ENCODE results near the gene DHRSX. TPM values are rescaled to one million over a fixed set of nuclear protein-coding genes. Genes with fewer than 3 reads are reported as not detected.
"Not testable (repeated sequence)": the region's sequence is repeated elsewhere in the genome, so short reads cannot be mapped to it uniquely, and the experiment has no call there.

DHRSX gene
- total RNA-seq, 8 experiments from 2014 or later: 8.4 to 19.7 (median 13.6) TPM

DNA sequence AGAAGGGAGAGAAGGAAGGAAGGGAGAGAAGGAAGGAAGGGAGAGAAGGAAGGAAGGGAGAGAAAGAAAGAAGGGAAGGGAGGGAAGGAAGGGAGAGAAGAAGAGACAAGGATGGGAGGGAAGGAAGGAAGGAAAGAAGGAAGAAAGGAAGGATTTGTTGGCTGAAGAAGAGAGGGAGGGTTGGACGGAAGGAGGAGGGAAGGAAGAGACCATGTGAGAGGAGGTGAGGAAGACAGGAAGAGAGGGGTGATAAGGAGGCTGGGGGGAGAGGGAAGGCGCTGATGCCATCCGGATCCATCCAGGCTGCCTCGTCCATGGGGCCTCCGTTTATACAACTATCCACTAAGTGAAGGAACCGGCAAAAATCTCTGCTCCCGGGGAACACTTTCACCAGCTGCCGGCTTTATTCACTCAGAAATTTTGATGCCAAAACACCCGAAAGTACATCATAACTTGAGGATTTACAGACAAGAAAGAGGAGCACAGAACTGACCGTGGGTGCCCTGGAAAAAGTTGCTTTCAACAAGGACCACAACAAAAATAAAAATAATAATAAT, 14.9 kb downstream of the DHRSX start:
- in situ Hi-C loops (cut with MboI; ENCODE audit: low pct_unique_long_range_greater_than_20kb in 2 of 9, low sequenced_read_pairs in 9 of 9, unreplicated experiment in 9 of 9): no loop called here
- no peak overlapping the region for H3K27ac ChIP-seq
- 49 to 80% (median 73%) methylated on average over 3 to 7 of the region's 10 CpGs; no CpG with 5 or more reads in 4 of the 10 experiments for WGBS, 10 experiments
- no peak overlapping the region for H3K4me3 ChIP-seq
- peaks cover 12 to 16% of the 10 kb centered on the region in 2 donors for H3K4me1 ChIP-seq (replicated peaks in 1 of 2)
- ATAC-seq (replicated peaks in 6 of 8): no peak

DNA sequence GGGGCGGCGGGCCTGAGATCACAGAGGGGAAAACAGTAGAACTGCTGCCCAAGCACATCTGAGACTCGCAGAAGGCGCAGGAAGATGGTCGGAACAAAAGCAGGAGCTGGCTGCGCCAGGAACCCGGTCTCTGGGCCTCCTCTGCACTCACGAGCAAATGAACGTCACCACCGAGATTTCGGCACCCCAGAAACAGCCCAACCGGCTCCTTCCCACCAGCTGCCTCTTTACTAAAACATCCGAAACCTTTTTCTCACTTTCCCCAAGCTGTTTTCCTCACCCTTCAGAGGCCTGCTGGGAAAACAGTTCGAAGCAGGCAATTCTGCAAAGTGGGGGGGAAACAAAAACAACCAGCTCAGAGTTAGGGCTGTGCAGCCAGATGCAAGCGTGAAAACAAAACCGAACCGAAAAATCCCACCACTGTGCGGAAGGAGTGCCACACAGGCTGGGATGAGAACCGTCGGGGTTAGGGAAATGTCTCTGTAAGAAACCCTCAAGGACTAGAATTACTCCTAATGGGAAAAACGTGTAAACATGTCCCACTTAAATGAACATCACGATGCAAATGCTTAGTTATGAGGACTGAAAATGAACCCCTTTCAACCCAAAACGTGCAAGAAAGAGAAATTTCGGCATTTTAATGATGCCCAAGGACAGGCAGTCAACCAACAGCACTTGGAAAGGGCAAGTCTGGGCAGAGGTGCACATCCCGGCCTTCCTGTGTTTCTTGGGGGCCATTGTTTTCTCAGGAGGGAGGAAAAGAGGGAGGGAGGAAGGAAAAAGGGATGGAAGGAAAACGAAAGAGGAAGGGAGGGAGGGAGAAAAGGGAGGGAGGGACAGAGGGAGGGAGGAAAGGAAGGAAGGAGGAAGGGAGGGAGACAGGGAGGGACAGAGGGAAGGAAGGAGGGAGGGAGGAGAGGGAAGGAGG, 15.8 kb downstream of the DHRSX start:
- H3K27ac ChIP-seq: peak overlapping the region in 1 of 2 donors; percentile 71
- in situ Hi-C loops (cut with MboI; ENCODE audit: low pct_unique_long_range_greater_than_20kb in 2 of 9, low sequenced_read_pairs in 9 of 9, unreplicated experiment in 9 of 9): no loop called here
- 0 to 57% (median 35%) methylated on average over 2 to 18 of the region's 26 CpGs; no CpG with 5 or more reads in 2 of the 10 experiments for WGBS, 10 experiments
- peak in 7 of 8 experiments; percentile 37 to 86 (median 62) for ATAC-seq (replicated peaks in 6 of 8)
- no peak overlapping the region for H3K4me3 ChIP-seq
- peaks cover 12 to 16% of the 10 kb centered on the region in 2 donors for H3K4me1 ChIP-seq (replicated peaks in 1 of 2)

DNA sequence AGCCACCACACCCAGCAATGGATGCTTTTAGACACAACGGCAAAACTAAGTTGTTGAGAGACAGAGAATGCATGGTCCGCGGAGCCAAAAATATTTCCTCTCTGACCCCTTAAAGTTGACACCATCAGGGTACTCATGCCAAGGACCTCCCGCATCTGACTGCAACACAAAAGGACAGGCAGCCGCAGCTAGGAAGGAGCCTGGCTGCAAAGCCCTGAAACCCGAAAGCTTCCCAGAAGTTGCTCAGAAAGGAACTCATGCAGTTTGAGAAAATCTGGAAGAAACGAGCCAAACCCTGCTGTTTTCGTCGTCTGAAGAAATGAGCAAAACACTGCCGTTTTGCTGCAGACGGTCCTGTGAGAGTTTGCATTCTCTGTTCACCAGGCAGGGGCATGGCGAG, 16.5 kb downstream of the DHRSX start:
- peak in 2 of 8 experiments; percentile 16 to 33 for ATAC-seq (replicated peaks in 6 of 8)
- Histone ChIP-seq H3K4me1 (replicated peaks in 1 of 2) (peaks cover 12 to 16% of the 10 kb centered on the region in 2 donors), H3K27ac (peak overlapping the region in 1 of 2 donors; percentile 71), H3K4me3 (no peak overlapping the region)
- WGBS, 10 experiments: 18 to 59% (median 50%) methylated on average over 1 to 9 of the region's 12 CpGs; no CpG with 5 or more reads in 3 of the 10 experiments
- in situ Hi-C loops (cut with MboI; ENCODE audit: low pct_unique_long_range_greater_than_20kb in 2 of 9, low sequenced_read_pairs in 9 of 9, unreplicated experiment in 9 of 9): no loop called here

DNA sequence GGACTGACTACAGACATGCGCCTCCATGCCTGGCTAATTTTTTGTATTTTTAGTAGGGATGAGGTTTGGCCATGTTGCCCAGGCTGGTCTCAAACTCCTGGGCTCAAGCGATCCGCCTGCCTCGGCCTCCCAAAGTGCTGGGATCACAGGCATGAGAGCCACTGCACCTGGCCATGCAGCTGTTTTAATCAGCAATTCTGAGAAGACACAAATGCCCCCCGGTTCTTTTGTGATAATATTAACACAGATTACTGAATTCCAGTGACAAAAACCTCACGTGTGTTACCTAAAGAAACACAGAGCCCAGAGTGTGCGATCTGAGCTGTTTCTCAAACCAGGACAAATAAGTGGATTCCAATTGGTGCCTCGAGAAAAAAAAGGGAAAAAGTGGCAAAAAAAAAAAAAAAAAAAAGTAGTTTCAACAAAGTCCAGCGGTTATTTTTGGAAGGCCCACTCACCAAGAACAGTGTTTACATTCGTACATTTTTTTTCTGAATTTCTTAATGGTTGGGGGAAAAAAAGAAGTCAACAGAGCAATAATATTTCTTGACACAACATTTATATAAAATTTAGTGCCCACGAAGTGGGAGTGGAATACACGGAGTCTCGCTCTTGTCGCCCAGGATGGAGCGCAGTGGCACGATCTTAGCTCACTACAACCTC, 17.2 kb downstream of the DHRSX start:
- no peak overlapping the region for H3K4me3 ChIP-seq
- in situ Hi-C loops (cut with MboI; ENCODE audit: low pct_unique_long_range_greater_than_20kb in 2 of 9, low sequenced_read_pairs in 9 of 9, unreplicated experiment in 9 of 9): no loop called here
- 79 to 100% (median 94%) methylated on average over 2 to 11 of the region's 16 CpGs for WGBS, 10 experiments
- no peak overlapping the region for H3K27ac ChIP-seq
- H3K4me1 ChIP-seq (replicated peaks in 1 of 2): peaks cover 12 to 16% of the 10 kb centered on the region in 2 donors
- ATAC-seq (replicated peaks in 6 of 8): no peak

DNA sequence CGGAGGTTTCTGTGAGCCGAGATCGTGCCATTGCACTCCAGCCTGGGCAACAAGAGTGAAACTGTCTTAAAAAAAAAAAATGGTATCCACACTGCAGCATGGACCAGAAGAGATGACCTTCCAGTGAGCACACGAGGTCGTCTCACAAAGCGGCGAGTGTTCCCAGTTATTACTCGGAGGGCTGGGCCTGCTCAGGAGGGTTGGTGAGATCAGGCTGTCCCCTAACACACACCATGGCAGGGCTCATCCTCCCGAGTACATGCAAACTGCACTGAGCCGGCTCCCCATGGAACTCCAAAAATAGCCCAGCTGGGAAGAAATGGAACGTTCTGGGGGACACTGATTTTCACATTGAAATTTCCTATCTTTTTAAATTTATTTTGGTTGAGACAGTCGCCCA, 19.2 kb downstream of the DHRSX start:
- H3K27ac ChIP-seq; ATAC-seq (replicated peaks in 6 of 8); in situ Hi-C loops (cut with MboI; ENCODE audit: low pct_unique_long_range_greater_than_20kb in 2 of 9, low sequenced_read_pairs in 9 of 9, unreplicated experiment in 9 of 9); H3K4me3 ChIP-seq: not testable (repeated sequence)
- peaks cover 12 to 16% of the 10 kb centered on the region in 2 donors for H3K4me1 ChIP-seq (replicated peaks in 1 of 2)
- 93 to 100% (median 98%) methylated on average over 3 to 5 of the region's 12 CpGs; no CpG with 5 or more reads in 7 of the 10 experiments for WGBS, 10 experiments

DNA sequence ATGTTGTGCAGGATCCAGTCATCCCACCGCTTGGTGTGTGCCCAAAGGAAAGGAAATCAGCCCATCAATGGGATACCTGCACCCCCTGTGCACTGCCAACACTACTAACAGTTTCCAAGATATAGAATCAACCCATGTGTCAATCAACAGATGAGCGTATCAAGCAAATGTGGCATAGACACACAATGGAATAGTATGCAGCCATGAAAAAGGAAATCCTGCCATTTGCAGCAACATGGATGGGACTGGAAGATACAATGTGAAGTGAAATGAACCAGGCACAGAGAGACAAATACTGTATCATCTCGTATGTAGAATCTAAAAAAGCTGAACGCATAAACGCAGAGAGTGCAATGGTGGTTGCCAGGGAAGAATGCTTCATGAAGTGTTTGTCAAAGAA, 20.8 kb downstream of the DHRSX start:
- peaks cover 9 to 12% of the 10 kb centered on the region in 2 donors for H3K4me1 ChIP-seq (replicated peaks in 1 of 2)
- H3K27ac ChIP-seq; ATAC-seq (replicated peaks in 6 of 8); H3K4me3 ChIP-seq; in situ Hi-C loops (cut with MboI; ENCODE audit: low pct_unique_long_range_greater_than_20kb in 2 of 9, low sequenced_read_pairs in 9 of 9, unreplicated experiment in 9 of 9): not testable (repeated sequence)
- 93 to 100% (median 100%) methylated on average over 1 to 5 of the region's 5 CpGs; no CpG with 5 or more reads in 3 of the 10 experiments for WGBS, 10 experiments

DNA sequence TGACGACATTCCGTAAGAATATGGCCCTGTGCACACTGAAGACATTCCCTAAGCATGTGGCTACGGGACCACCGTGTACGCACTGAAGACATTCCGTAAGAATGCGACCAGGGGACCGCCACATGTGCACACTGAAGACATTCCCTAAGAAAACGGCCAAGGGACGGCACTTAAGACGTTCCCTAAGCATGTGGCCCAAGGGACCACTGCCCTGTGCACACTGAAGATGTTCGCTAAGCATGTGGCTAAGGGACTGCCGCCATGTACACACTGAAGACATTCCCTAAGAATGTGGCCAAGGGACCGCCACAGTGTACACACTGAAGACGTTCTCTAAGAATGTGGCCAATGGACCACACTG, 21.4 kb downstream of the DHRSX start:
- 86 to 100% (median 96%) methylated on average over 1 to 9 of the region's 15 CpGs; no CpG with 5 or more reads in 5 of the 10 experiments for WGBS, 10 experiments
- in situ Hi-C loops (cut with MboI; ENCODE audit: low pct_unique_long_range_greater_than_20kb in 2 of 9, low sequenced_read_pairs in 9 of 9, unreplicated experiment in 9 of 9): no loop called here
- Histone ChIP-seq H3K4me1 (replicated peaks in 1 of 2) (peaks cover 3 to 7% of the 10 kb centered on the region in 2 donors), H3K4me3 (no peak overlapping the region), H3K27ac (no peak overlapping the region)
- ATAC-seq (replicated peaks in 6 of 8): no peak

DNA sequence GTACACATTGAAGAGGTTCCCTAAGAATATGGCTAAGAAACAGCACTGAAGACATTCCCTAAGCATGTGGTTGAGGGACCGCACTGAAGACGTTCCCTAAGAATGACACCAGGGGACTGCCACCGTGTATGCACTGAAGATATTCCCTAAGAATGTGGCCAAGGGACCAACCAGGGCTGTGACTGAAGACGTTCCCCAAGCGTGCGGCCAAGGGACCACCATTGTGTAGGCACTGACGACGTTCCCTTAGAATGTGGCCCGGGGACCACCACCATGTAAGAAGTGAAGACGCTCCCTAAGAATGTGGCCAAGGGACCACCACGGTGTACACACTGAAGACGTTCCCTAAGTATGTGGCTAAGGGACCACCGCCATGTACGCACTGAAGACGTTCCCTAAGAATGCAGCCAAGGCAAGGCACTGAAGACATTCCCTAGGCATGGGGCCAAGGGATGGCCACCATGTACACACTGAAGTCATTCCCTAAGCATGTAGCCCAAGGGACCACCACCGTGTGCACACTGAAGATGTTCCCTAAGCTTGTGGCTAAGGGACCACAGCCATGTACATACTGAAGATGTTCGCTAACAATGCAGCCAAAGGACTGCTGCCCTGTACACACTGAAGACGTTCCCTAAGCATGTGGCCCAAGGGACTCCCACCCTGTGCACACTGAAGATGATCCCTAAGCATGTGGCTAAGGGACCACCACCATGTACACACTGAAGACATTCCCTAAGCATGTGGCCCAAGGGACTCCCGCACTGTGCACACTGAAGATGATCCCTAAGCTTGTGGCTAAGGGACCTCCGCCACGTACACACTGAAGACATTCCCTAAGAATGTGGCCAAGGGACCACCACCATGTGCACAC, 22.0 kb downstream of the DHRSX start:
- 85 to 100% (median 91%) methylated on average over 2 to 9 of the region's 21 CpGs; no CpG with 5 or more reads in 2 of the 10 experiments for WGBS, 10 experiments
- H3K27ac ChIP-seq: no peak overlapping the region
- in situ Hi-C loops (cut with MboI; ENCODE audit: low pct_unique_long_range_greater_than_20kb in 2 of 9, low sequenced_read_pairs in 9 of 9, unreplicated experiment in 9 of 9): no loop called here
- H3K4me3 ChIP-seq: no peak overlapping the region
- ATAC-seq (replicated peaks in 6 of 8): no peak
- H3K4me1 ChIP-seq (replicated peaks in 1 of 2): peaks cover 0 to under 1% of the 10 kb centered on the region in 2 donors

DNA sequence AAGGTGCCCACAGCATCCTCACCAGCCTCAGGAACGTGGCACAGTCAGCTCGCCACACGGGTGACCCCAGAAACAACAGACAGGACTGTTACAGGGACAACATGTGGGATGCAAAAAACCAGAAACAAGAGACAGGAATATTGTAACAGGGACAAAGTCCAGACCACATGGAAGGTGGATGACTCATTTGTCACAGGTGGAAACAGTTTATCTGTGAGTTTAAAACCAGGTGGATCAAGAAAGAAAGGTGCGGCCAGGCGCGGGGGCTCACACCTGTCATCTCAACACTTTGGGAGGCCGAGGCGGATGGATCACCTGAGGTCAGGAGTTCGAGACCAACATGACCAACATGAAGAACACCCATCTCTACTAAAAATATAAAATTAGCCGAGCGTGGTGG, 23.5 kb downstream of the DHRSX start:
- not testable (repeated sequence) for H3K4me1 ChIP-seq (replicated peaks in 1 of 2)

DNA sequence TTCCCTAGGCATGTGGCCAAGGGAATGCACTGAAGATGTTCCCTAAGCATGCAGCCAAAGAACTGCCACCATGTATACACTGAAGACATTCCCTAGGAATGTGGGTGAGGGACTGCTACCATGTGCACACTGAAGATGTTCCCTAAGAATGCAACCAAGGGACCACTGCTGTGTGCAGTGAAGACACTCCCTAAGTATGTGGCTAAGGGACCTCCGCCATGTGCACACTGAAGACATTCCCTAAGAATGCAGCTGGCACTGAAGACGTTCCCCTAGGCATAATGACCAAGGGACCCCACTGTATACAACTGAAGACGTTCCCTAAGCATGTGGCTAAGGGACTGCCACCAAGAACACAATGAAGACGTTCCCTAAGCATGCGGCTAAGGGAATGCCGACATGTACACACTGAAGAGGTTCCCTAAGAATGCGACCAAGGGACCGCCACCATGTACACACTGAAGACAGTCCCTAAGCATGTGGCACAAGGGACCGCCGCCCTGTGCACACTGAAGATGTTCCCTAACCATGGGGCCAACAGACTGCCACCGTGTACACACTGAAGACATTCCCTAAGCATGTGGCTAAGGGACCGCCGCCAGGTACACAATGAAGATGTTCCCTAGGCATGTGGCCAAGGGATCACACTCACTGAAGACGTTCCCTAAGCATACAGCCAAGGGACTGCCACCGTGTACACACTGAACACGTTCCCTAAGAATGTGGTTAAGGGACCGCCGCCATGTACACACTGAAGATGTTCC, 25.6 kb downstream of the DHRSX start:
- H3K27ac ChIP-seq: no peak overlapping the region

More for the DNA sequence above, 23.5 kb downstream of the DHRSX start:
- H3K4me3 ChIP-seq; ATAC-seq (replicated peaks in 6 of 8); in situ Hi-C loops (cut with MboI; ENCODE audit: low pct_unique_long_range_greater_than_20kb in 2 of 9, low sequenced_read_pairs in 9 of 9, unreplicated experiment in 9 of 9); H3K27ac ChIP-seq: not testable (repeated sequence)
- WGBS, 10 experiments: 95 to 100% (median 100%) methylated on average over 1 to 3 of the region's 11 CpGs; no CpG with 5 or more reads in 4 of the 10 experiments

DNA sequence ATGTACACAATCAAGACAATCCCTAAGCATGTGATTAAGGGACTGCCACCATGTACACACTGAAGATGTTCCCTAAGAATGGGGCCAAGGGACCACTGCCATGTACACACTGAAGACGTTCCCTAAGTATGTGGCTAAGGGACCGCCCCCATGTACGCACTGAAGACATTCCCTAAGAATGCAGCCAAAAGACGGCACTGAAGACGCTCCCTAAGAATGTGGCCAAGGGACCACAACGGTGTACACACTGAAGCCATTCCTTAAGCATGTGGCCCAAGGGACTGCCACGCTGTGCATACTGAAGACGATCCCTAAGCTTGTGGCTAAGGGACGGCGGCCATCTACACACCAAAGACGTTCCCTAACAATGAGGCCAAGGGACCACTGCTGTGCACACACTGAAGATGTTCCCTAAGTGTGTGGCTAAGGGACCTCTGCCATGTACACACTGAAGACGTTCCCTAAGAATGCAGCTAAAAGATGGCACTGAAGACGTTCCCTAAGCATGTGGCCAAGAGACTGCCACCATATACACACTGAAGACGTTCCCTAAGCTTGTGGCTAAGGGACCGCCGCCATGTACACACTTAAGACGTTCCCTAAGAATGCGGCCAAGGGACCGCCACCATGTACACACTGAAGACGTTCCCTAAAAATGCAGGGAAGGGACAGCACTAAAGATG, 26.4 kb downstream of the DHRSX start:
- Histone ChIP-seq H3K27ac (no peak overlapping the region), H3K4me3 (no peak overlapping the region), H3K4me1 (replicated peaks in 1 of 2) (no peaks in the 10 kb centered on the region)
- WGBS, 10 experiments: 77 to 100% (median 88%) methylated on average over 1 to 12 of the region's 20 CpGs; no CpG with 5 or more reads in 3 of the 10 experiments
- no peak for ATAC-seq (replicated peaks in 6 of 8)
- in situ Hi-C loops (cut with MboI; ENCODE audit: low pct_unique_long_range_greater_than_20kb in 2 of 9, low sequenced_read_pairs in 9 of 9, unreplicated experiment in 9 of 9): no loop called here

More for the DNA sequence above, 25.6 kb downstream of the DHRSX start:
- Histone ChIP-seq H3K4me3 (no peak overlapping the region), H3K4me1 (replicated peaks in 1 of 2) (no peaks in the 10 kb centered on the region)
- in situ Hi-C loops (cut with MboI; ENCODE audit: low pct_unique_long_range_greater_than_20kb in 2 of 9, low sequenced_read_pairs in 9 of 9, unreplicated experiment in 9 of 9): no loop called here
- 74 to 100% (median 86%) methylated on average over 1 to 8 of the region's 18 CpGs; no CpG with 5 or more reads in 3 of the 10 experiments for WGBS, 10 experiments
- ATAC-seq (replicated peaks in 6 of 8): no peak

Data from motor neuron (in vitro differentiated cells).